ENCODE measurements around the gene CALML3.
"Not testable (repeated sequence)": the region's sequence is repeated elsewhere in the genome, so short reads cannot be mapped to it uniquely, and the experiment has no call there.

The CALML3 gene

GRCh38 chr10:5524641-5525560 lies at the start of gene CALML3:
Gene CALML3 (plus strand): TSS chr10:5524961. CDS start chr10:5525086, 125 bp downstream.
- no peak for DNase-seq

GRCh38 chr10:5475088-5475487 lies 49.7 kb upstream of the CALML3 start:
- not testable (repeated sequence) for DNase-seq

- not testable (repeated sequence) for DNase-seq
Measured at GRCh38 chr10:5475974-5476807, 48.6 kb upstream of the CALML3 start.

- DNase-seq: no peak
Measured at GRCh38 chr10:5476918-5477525, 47.7 kb upstream of the CALML3 start.

GRCh38 chr10:5477948-5478693 lies 46.6 kb upstream of the CALML3 start:
- DNase-seq: no peak

- DNase-seq: no peak
Measured at GRCh38 chr10:5478694-5479305, 46.0 kb upstream of the CALML3 start.

- no peak for DNase-seq
Measured at GRCh38 chr10:5479481-5480161, 45.1 kb upstream of the CALML3 start.

- DNase-seq: no peak
Measured at GRCh38 chr10:5480162-5480941, 44.4 kb upstream of the CALML3 start.

- no peak for DNase-seq
Measured at GRCh38 chr10:5481121-5481520, 43.6 kb upstream of the CALML3 start.

- no peak for DNase-seq
Measured at GRCh38 chr10:5482016-5482415, 42.7 kb upstream of the CALML3 start.

GRCh38 chr10:5484205-5484604 lies 40.6 kb upstream of the CALML3 start:
- DNase-seq: no peak

- DNase-seq: no peak
Measured at GRCh38 chr10:5485290-5485689, 39.5 kb upstream of the CALML3 start.

- no peak for DNase-seq
Measured at GRCh38 chr10:5485948-5486852, 38.6 kb upstream of the CALML3 start.

GRCh38 chr10:5486853-5487235 lies 37.9 kb upstream of the CALML3 start:
- DNase-seq: no peak

- no peak for DNase-seq
Measured at GRCh38 chr10:5488272-5489161, 36.2 kb upstream of the CALML3 start.

- no peak for DNase-seq
Measured at GRCh38 chr10:5490032-5490431, 34.7 kb upstream of the CALML3 start.

GRCh38 chr10:5490698-5491464 lies 33.9 kb upstream of the CALML3 start:
- no peak for DNase-seq

- DNase-seq: no peak
Measured at GRCh38 chr10:5491477-5491876, 33.3 kb upstream of the CALML3 start.
